ENCODE measurements around the gene B9D2. TPM values are rescaled to one million over a fixed set of nuclear protein-coding genes. Genes with fewer than 3 reads are reported as not detected.

Gene B9D2
- total RNA-seq, 2 donors from 2014 or later: 4.5 to 6.2 TPM

DNA sequence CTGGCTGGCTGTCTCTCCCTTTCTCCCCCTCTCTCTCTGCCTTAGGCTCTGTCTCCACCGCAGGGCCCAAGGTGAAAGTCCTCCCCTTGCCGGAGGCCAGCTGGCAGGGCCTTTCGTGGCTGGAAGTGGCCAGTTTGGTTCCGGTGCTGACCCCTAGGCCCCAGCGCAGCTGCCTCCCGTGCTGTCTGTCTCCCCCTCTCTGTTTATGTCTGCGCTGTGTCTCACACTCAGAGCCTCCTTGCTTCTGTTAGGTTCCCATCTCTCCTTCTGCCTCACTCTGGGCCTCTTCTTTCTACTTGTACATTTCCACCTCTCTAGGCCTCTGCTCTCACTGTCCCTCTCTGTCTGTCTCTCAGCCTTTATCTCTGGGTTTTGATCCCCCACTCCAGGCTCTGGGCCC, 40.9 kb downstream of the B9D2 start:
- Mint-ChIP-seq H3K27me3 (ENCODE audit: insufficient read depth) (no peaks in the 10 kb centered on the region), H3K4me1 (peaks cover 47% of the 10 kb centered on the region), H3K27ac (peak overlapping the region; percentile 89), H3K9me3 (no peaks in the 10 kb centered on the region), H3K4me3 (no peak overlapping the region), H3K36me3 (ENCODE audit: low read depth) (peaks cover 36% of the 10 kb centered on the region)
- Histone ChIP-seq H3K27ac (ENCODE audit: low read depth, low read length) (peak overlapping the region; percentile 75), H3K4me1 (ENCODE audit: control insufficient read depth, insufficient read depth, low read length) (peaks cover 20% of the 10 kb centered on the region), H3K4me3 (ENCODE audit: low read length) (no peak overlapping the region), H3K36me3 (ENCODE audit: control insufficient read depth, insufficient read depth, low read length) (peaks cover 40% of the 10 kb centered on the region), H3K9me3 (ENCODE audit: control insufficient read depth, low read length) (no peaks in the 10 kb centered on the region), H3K9ac (ENCODE audit: extremely low read depth, low read length, poor library complexity, severe bottlenecking) (peak overlapping the region; percentile 58), H3K27me3 (ENCODE audit: control insufficient read depth, insufficient read depth, low read length, poor library complexity, severe bottlenecking) (no peaks in the 10 kb centered on the region)
- WGBS, 2 experiments (ENCODE audit: insufficient coverage in 1 of 2, insufficient read length in 1 of 2): 73 to 84% methylated on average over 6 to 7 of the region's 7 CpGs
- TF ChIP-seq, protein P1, sequence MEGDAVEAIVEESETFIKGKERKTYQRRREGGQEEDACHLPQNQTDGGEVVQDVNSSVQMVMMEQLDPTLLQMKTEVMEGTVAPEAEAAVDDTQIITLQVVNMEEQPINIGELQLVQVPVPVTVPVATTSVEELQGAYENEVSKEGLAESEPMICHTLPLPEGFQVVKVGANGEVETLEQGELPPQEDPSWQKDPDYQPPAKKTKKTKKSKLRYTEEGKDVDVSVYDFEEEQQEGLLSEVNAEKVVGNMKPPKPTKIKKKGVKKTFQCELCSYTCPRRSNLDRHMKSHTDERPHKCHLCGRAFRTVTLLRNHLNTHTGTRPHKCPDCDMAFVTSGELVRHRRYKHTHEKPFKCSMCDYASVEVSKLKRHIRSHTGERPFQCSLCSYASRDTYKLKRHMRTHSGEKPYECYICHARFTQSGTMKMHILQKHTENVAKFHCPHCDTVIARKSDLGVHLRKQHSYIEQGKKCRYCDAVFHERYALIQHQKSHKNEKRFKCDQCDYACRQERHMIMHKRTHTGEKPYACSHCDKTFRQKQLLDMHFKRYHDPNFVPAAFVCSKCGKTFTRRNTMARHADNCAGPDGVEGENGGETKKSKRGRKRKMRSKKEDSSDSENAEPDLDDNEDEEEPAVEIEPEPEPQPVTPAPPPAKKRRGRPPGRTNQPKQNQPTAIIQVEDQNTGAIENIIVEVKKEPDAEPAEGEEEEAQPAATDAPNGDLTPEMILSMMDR (conservative IDR thresholded peaks at IDR 0.05): no peak
- peak; percentile 61 for DNase-seq

DNA sequence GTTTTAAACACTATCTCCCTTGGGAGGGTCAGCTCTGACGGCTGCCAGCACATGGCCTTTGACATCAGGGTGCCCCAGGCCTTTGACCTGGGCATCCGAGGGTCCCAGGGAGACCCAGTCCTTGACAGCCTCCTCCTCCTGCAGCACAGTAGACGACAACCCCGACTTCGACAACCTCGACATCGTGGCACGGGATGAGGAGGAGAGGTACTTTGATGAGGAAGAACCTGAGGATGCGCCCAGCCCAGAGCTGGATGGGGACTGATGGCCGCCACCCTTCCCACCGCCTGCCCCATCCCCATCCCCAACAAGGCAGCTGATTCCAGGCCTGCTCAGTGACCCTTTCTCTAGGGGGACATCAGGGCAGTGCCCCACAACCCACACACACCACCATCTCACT, 41.5 kb downstream of the B9D2 start:
- peaks cover 20% of the 10 kb centered on the region for H3K4me1 ChIP-seq (ENCODE audit: control insufficient read depth, insufficient read depth, low read length)
- H3K9ac ChIP-seq (ENCODE audit: extremely low read depth, low read length, poor library complexity, severe bottlenecking): no peak overlapping the region
- no peak overlapping the region for H3K4me3 ChIP-seq (ENCODE audit: low read length)
- DNase-seq: no peak
- no peaks in the 10 kb centered on the region for H3K9me3 ChIP-seq (ENCODE audit: control insufficient read depth, low read length)
- Mint-ChIP-seq H3K27ac (peak overlapping the region; percentile 89), H3K4me3 (no peak overlapping the region), H3K4me1 (peaks cover 43% of the 10 kb centered on the region), H3K9me3 (no peaks in the 10 kb centered on the region), H3K27me3 (ENCODE audit: insufficient read depth) (no peaks in the 10 kb centered on the region), H3K36me3 (ENCODE audit: low read depth) (peaks cover 39% of the 10 kb centered on the region)
- H3K36me3 ChIP-seq (ENCODE audit: control insufficient read depth, insufficient read depth, low read length): peaks cover 41% of the 10 kb centered on the region
- no peaks in the 10 kb centered on the region for H3K27me3 ChIP-seq (ENCODE audit: control insufficient read depth, insufficient read depth, low read length, poor library complexity, severe bottlenecking)
- peak overlapping the region; percentile 75 for H3K27ac ChIP-seq (ENCODE audit: low read depth, low read length)
- TF ChIP-seq, protein P1 (conservative IDR thresholded peaks at IDR 0.05): no peak
- WGBS, 2 experiments (ENCODE audit: insufficient coverage in 1 of 2, insufficient read length in 1 of 2): 99 to 100% methylated on average over 1 to 11 of the region's 11 CpGs

DNA sequence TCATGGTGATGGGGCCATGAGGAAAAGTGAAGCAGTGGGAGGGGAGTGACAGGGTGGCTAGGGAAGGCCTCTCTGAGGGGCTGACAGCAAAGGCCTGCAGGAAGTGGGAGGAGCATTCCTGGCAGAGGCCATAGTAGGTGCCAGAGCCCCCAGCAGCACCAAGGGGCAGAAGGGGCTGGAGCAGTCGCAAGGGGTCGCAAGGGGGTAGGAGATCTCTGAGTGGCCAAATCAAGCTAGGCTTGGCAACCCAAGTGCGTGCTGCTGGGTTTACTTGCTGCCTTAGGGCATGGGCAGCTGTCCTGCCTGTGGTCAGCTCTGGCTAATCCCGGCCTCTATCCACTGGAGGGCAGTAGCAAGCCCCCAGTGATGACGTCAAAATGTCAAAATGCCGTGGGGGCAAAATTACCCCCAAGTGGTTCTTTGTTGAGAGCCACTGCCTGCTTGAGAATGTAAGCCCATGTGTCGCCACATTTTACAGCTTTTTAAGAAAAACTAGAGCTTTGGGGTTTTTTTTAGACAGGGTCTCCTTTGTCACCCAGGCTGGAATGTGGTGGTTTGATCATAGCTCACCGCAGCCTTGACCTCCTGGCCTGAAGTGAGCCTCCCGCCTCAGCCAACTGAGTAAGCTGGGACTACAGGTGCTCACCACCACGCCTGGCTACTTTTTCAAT, 42.2 kb downstream of the B9D2 start:
- Histone ChIP-seq H3K36me3 (ENCODE audit: control insufficient read depth, insufficient read depth, low read length) (peaks cover 48% of the 10 kb centered on the region), H3K4me3 (ENCODE audit: low read length) (no peak overlapping the region), H3K27ac (ENCODE audit: low read depth, low read length) (peak overlapping the region; percentile 75), H3K27me3 (ENCODE audit: control insufficient read depth, insufficient read depth, low read length, poor library complexity, severe bottlenecking) (no peaks in the 10 kb centered on the region), H3K9ac (ENCODE audit: extremely low read depth, low read length, poor library complexity, severe bottlenecking) (no peak overlapping the region), H3K4me1 (ENCODE audit: control insufficient read depth, insufficient read depth, low read length) (peaks cover 20% of the 10 kb centered on the region), H3K9me3 (ENCODE audit: control insufficient read depth, low read length) (no peaks in the 10 kb centered on the region)
- WGBS, 2 experiments (ENCODE audit: insufficient coverage in 1 of 2, insufficient read length in 1 of 2): 59 to 86% methylated on average over 4 to 10 of the region's 10 CpGs
- Mint-ChIP-seq H3K4me1 (peaks cover 39% of the 10 kb centered on the region), H3K36me3 (ENCODE audit: low read depth) (peaks cover 44% of the 10 kb centered on the region), H3K9me3 (peaks cover 2% of the 10 kb centered on the region), H3K27me3 (ENCODE audit: insufficient read depth) (no peaks in the 10 kb centered on the region), H3K27ac (peak overlapping the region; percentile 89), H3K4me3 (no peak overlapping the region)
- TF ChIP-seq, protein P1 (conservative IDR thresholded peaks at IDR 0.05): peak; percentile 83
- DNase-seq: peak; percentile 91
